ENCODE results near the gene WBP4.

The WBP4 gene

GRCh38 chr13:41049480-41050440 lies 11.5 kb upstream of the WBP4 start:
- no peak overlapping the region for H2BK15ac ChIP-seq (replicated peaks; ENCODE audit: low read depth)
- no peak overlapping the region for H3K23ac ChIP-seq (ENCODE audit: low read length)
- no peak overlapping the region for H3K4me2 ChIP-seq (ENCODE audit: low read length)
- H3K18ac ChIP-seq (ENCODE audit: low read length) = no peak overlapping the region
- no peak overlapping the region for H3K4ac ChIP-seq (ENCODE audit: low read depth, low read length)
- H2BK5ac ChIP-seq (ENCODE audit: low read length) = no peak overlapping the region
- H3K4me3 ChIP-seq (ENCODE audit: low read length) = no peak overlapping the region
- H3K79me2 ChIP-seq (ENCODE audit: control insufficient read depth, insufficient read depth, low read length) = no peaks in the 10 kb centered on the region
- H3K36me3 ChIP-seq (ENCODE audit: control insufficient read depth, insufficient read depth, low read length) = no peaks in the 10 kb centered on the region
- H3K9ac ChIP-seq (ENCODE audit: low read length) = no peak overlapping the region
- no peaks in the 10 kb centered on the region for H3K79me1 ChIP-seq (ENCODE audit: low read length)
- H3K56ac ChIP-seq (ENCODE audit: low read length) = no peak overlapping the region
- H3K27ac ChIP-seq (ENCODE audit: low read depth, low read length) = no peak overlapping the region
- H4K5ac ChIP-seq (ENCODE audit: low read length) = no peak overlapping the region
- H4K8ac ChIP-seq (ENCODE audit: low read depth, low read length) = no peak overlapping the region
- no CpG with 5 or more reads among the region's 4 CpGs for WGBS (ENCODE audit: extremely low coverage, insufficient coverage, low lambda C conversion rate)
- no peak overlapping the region for H2BK120ac ChIP-seq (ENCODE audit: low read depth, low read length)
- no peak overlapping the region for H2AK5ac ChIP-seq (ENCODE audit: low read length)
- no peak for DNase-seq
- H3K4me1 ChIP-seq (ENCODE audit: control insufficient read depth, low read depth, low read length) = no peaks in the 10 kb centered on the region
- H3K27me3 ChIP-seq (ENCODE audit: insufficient read depth, low read length, poor library complexity) = no peaks in the 10 kb centered on the region

- H2BK5ac ChIP-seq (ENCODE audit: low read length) = no peak overlapping the region
- no peak overlapping the region for H4K8ac ChIP-seq (ENCODE audit: low read depth, low read length)
- no peak overlapping the region for H3K4me3 ChIP-seq (ENCODE audit: low read length)
- no peak overlapping the region for H3K4me2 ChIP-seq (ENCODE audit: low read length)
- no peaks in the 10 kb centered on the region for H3K4me1 ChIP-seq (ENCODE audit: control insufficient read depth, low read depth, low read length)
- no peak overlapping the region for H3K18ac ChIP-seq (ENCODE audit: low read length)
- no peaks in the 10 kb centered on the region for H3K36me3 ChIP-seq (ENCODE audit: control insufficient read depth, insufficient read depth, low read length)
- no peak overlapping the region for H2AK5ac ChIP-seq (ENCODE audit: low read length)
- peak; percentile 13 for DNase-seq
- no peak overlapping the region for H2BK15ac ChIP-seq (replicated peaks; ENCODE audit: low read depth)
- H3K23ac ChIP-seq (ENCODE audit: low read length) = no peak overlapping the region
- no peak overlapping the region for H3K9ac ChIP-seq (ENCODE audit: low read length)
- H3K27me3 ChIP-seq (ENCODE audit: insufficient read depth, low read length, poor library complexity) = no peaks in the 10 kb centered on the region
- no peak overlapping the region for H3K27ac ChIP-seq (ENCODE audit: low read depth, low read length)
- no CpG with 5 or more reads among the region's 3 CpGs for WGBS (ENCODE audit: extremely low coverage, insufficient coverage, low lambda C conversion rate)
- no peak overlapping the region for H3K4ac ChIP-seq (ENCODE audit: low read depth, low read length)
- peaks cover 2% of the 10 kb centered on the region for H3K79me1 ChIP-seq (ENCODE audit: low read length)
- no peak overlapping the region for H2BK120ac ChIP-seq (ENCODE audit: low read depth, low read length)
- H3K79me2 ChIP-seq (ENCODE audit: control insufficient read depth, insufficient read depth, low read length) = no peaks in the 10 kb centered on the region
- H3K56ac ChIP-seq (ENCODE audit: low read length) = no peak overlapping the region
- no peak overlapping the region for H4K5ac ChIP-seq (ENCODE audit: low read length)
These were observed 8.9 kb upstream of the WBP4 start for GRCh38 chr13:41052441-41052840.

GRCh38 chr13:41053384-41053826 lies 7.9 kb upstream of the WBP4 start:
- Histone ChIP-seq H3K4ac (ENCODE audit: low read depth, low read length) (no peak overlapping the region), H2BK15ac (replicated peaks; ENCODE audit: low read depth) (no peak overlapping the region), H3K4me3 (ENCODE audit: low read length) (no peak overlapping the region), H3K23ac (ENCODE audit: low read length) (no peak overlapping the region), H3K4me2 (ENCODE audit: low read length) (no peak overlapping the region), H3K18ac (ENCODE audit: low read length) (no peak overlapping the region), H2BK5ac (ENCODE audit: low read length) (no peak overlapping the region), H3K79me2 (ENCODE audit: control insufficient read depth, insufficient read depth, low read length) (peaks cover 3% of the 10 kb centered on the region), H3K56ac (ENCODE audit: low read length) (no peak overlapping the region), H4K8ac (ENCODE audit: low read depth, low read length) (no peak overlapping the region), H3K27me3 (ENCODE audit: insufficient read depth, low read length, poor library complexity) (no peaks in the 10 kb centered on the region), H4K5ac (ENCODE audit: low read length) (no peak overlapping the region), H2AK5ac (ENCODE audit: low read length) (no peak overlapping the region), H3K9ac (ENCODE audit: low read length) (no peak overlapping the region), H3K27ac (ENCODE audit: low read depth, low read length) (no peak overlapping the region), H3K79me1 (ENCODE audit: low read length) (peaks cover 8% of the 10 kb centered on the region), H2BK120ac (ENCODE audit: low read depth, low read length) (no peak overlapping the region), H3K36me3 (ENCODE audit: control insufficient read depth, insufficient read depth, low read length) (no peaks in the 10 kb centered on the region), H3K4me1 (ENCODE audit: control insufficient read depth, low read depth, low read length) (peaks cover 3% of the 10 kb centered on the region)
- no CpG with 5 or more reads among the region's 2 CpGs for WGBS (ENCODE audit: extremely low coverage, insufficient coverage, low lambda C conversion rate)
- DNase-seq = no peak

GRCh38 chr13:41054212-41054877 lies 7.0 kb upstream of the WBP4 start:
- Histone ChIP-seq H3K36me3 (ENCODE audit: control insufficient read depth, insufficient read depth, low read length) (no peaks in the 10 kb centered on the region), H3K23ac (ENCODE audit: low read length) (no peak overlapping the region), H3K56ac (ENCODE audit: low read length) (no peak overlapping the region), H3K4ac (ENCODE audit: low read depth, low read length) (no peak overlapping the region), H3K4me1 (ENCODE audit: control insufficient read depth, low read depth, low read length) (peaks cover 3% of the 10 kb centered on the region), H3K27ac (ENCODE audit: low read depth, low read length) (no peak overlapping the region), H3K79me2 (ENCODE audit: control insufficient read depth, insufficient read depth, low read length) (peaks cover 4% of the 10 kb centered on the region), H3K79me1 (ENCODE audit: low read length) (peaks cover 8% of the 10 kb centered on the region), H3K4me3 (ENCODE audit: low read length) (no peak overlapping the region), H3K4me2 (ENCODE audit: low read length) (no peak overlapping the region), H3K18ac (ENCODE audit: low read length) (no peak overlapping the region), H2BK15ac (replicated peaks; ENCODE audit: low read depth) (no peak overlapping the region), H4K5ac (ENCODE audit: low read length) (no peak overlapping the region), H4K8ac (ENCODE audit: low read depth, low read length) (no peak overlapping the region), H2BK120ac (ENCODE audit: low read depth, low read length) (no peak overlapping the region), H3K9ac (ENCODE audit: low read length) (no peak overlapping the region), H3K27me3 (ENCODE audit: insufficient read depth, low read length, poor library complexity) (no peaks in the 10 kb centered on the region), H2BK5ac (ENCODE audit: low read length) (no peak overlapping the region), H2AK5ac (ENCODE audit: low read length) (no peak overlapping the region)
- DNase-seq = peak; percentile 43
- WGBS (ENCODE audit: extremely low coverage, insufficient coverage, low lambda C conversion rate) = 100% methylated on average over 2 of the region's 9 CpGs

GRCh38 chr13:41054919-41055619 lies 6.2 kb upstream of the WBP4 start:
- H4K5ac ChIP-seq (ENCODE audit: low read length) = no peak overlapping the region
- H3K4me2 ChIP-seq (ENCODE audit: low read length) = no peak overlapping the region
- H2BK120ac ChIP-seq (ENCODE audit: low read depth, low read length) = no peak overlapping the region
- H3K18ac ChIP-seq (ENCODE audit: low read length) = no peak overlapping the region
- peaks cover 4% of the 10 kb centered on the region for H3K79me2 ChIP-seq (ENCODE audit: control insufficient read depth, insufficient read depth, low read length)
- no peak overlapping the region for H3K27ac ChIP-seq (ENCODE audit: low read depth, low read length)
- H3K4ac ChIP-seq (ENCODE audit: low read depth, low read length) = no peak overlapping the region
- no peaks in the 10 kb centered on the region for H3K36me3 ChIP-seq (ENCODE audit: control insufficient read depth, insufficient read depth, low read length)
- no peak overlapping the region for H2BK5ac ChIP-seq (ENCODE audit: low read length)
- no CpG with 5 or more reads among the region's 5 CpGs for whole genome bisulfite sequencing (ENCODE audit: extremely low coverage, insufficient coverage, low lambda C conversion rate)
- no peak overlapping the region for H4K8ac ChIP-seq (ENCODE audit: low read depth, low read length)
- H2BK15ac ChIP-seq (replicated peaks; ENCODE audit: low read depth) = no peak overlapping the region
- no peak overlapping the region for H3K4me3 ChIP-seq (ENCODE audit: low read length)
- H3K9ac ChIP-seq (ENCODE audit: low read length) = no peak overlapping the region
- H3K27me3 ChIP-seq (ENCODE audit: insufficient read depth, low read length, poor library complexity) = no peaks in the 10 kb centered on the region
- DNase-seq = peak; percentile 52
- no peak overlapping the region for H2AK5ac ChIP-seq (ENCODE audit: low read length)
- no peak overlapping the region for H3K56ac ChIP-seq (ENCODE audit: low read length)
- H3K23ac ChIP-seq (ENCODE audit: low read length) = peak overlapping the region; percentile 3
- H3K79me1 ChIP-seq (ENCODE audit: low read length) = peaks cover 8% of the 10 kb centered on the region
- H3K4me1 ChIP-seq (ENCODE audit: control insufficient read depth, low read depth, low read length) = peaks cover 3% of the 10 kb centered on the region
